IMR-90 (cell line): ENCODE data around the gene CRYBA4. TPM values are rescaled to one million over a fixed set of nuclear protein-coding genes. Genes with fewer than 3 reads are reported as not detected.

Experiments
- ATAC-seq: fragments of 200-7000 bp; cut with Tn5 transposase; 2 replicates; pipeline ENCODE4 v1.9.1; 2020; ENCODE audit warnings: low read depth, mild to moderate bottlenecking, moderate library complexity
- BruUV-seq: library from RNA; stranded (reverse); fragments of 400-500 nt; replicated peaks from 2 replicates; lab custom pipeline; 2021; lab: Mats Ljungman, UMichigan
- CTCF ChIA-PET: fragments of 300-600 bp; formaldehyde crosslinking; extraction: SDS; loops from one replicate; lab custom pipeline; 2021; ENCODE audit warnings: antibody characterized with exemption; lab: Yijun Ruan, JAX
- POLR2A ChIA-PET: fragments of 300-600 bp; sonication (Branson Sonifier 250); formaldehyde crosslinking; loops from one replicate; lab custom pipeline; 2022; ENCODE audit warnings: antibody characterized with exemption; ENCODE audit not compliant: unreplicated experiment; lab: Charles Lee
- DNase-seq: peaks from one replicate; pipeline ENCODE4 v3.0.0; 2013
- H2AFZ ChIP-seq: replicated peaks from 2 replicates; pipeline ENCODE3; 2013; ENCODE audit warnings: low read length, mild to moderate bottlenecking; ENCODE audit not compliant: poor library complexity
- H2AK5ac ChIP-seq: 2 replicates; pipeline ENCODE4 v1.6.1; 2013; ENCODE audit warnings: low read depth, low read length, inconsistent platforms
- H2AK9ac ChIP-seq: replicated peaks from 2 replicates; pipeline ENCODE3; 2013; ENCODE audit warnings: mild to moderate bottlenecking, low read depth, low read length, moderate library complexity; ENCODE audit not compliant: poor library complexity
- H2BK120ac ChIP-seq: 2 replicates; pipeline ENCODE4 v1.6.1; 2013; ENCODE audit warnings: low read depth, low read length, inconsistent platforms
- H2BK15ac ChIP-seq: 3 replicates; pipeline ENCODE4 v1.6.1; 2013; ENCODE audit warnings: low read depth, low read length, inconsistent platforms
- H2BK20ac ChIP-seq: 2 replicates; pipeline ENCODE4 v1.6.1; 2013; ENCODE audit warnings: low read depth, mild to moderate bottlenecking, inconsistent platforms, low read length, moderate library complexity
- H2BK5ac ChIP-seq: 2 replicates; pipeline ENCODE4 v1.6.1; 2013; ENCODE audit warnings: mild to moderate bottlenecking, low read depth, low read length, inconsistent platforms; ENCODE audit not compliant: poor library complexity, severe bottlenecking
- H3K14ac ChIP-seq: replicated peaks from 2 replicates; pipeline ENCODE4 v1.6.1; 2013; ENCODE audit warnings: low read depth, low read length, inconsistent platforms
- H3K18ac ChIP-seq: 2 replicates; pipeline ENCODE4 v1.6.1; 2013; ENCODE audit warnings: low read depth, low read length, control low read depth
- H3K23ac ChIP-seq: 2 replicates; pipeline ENCODE4 v1.6.1; 2013; ENCODE audit warnings: low read depth, low read length, inconsistent platforms
- H3K27ac ChIP-seq: 2 replicates; pipeline ENCODE4 v1.5.1; 2013; ENCODE audit warnings: mild to moderate bottlenecking, control low read depth, low read length; ENCODE audit not compliant: insufficient read depth
- H3K27me3 ChIP-seq: 2 replicates; pipeline ENCODE4 v1.6.1; 2013; ENCODE audit warnings: low read length; ENCODE audit not compliant: control insufficient read depth, insufficient read depth
- H3K36me3 ChIP-seq: 2 replicates; pipeline ENCODE4 v1.6.1; 2013; ENCODE audit warnings: low read length, mixed read lengths; ENCODE audit not compliant: control insufficient read depth, insufficient read depth
- H3K4ac ChIP-seq: 2 replicates; pipeline ENCODE4 v1.6.1; 2013; ENCODE audit warnings: low read depth, low read length, inconsistent platforms
- H3K4me1 ChIP-seq: 2 replicates; pipeline ENCODE4 v1.6.1; 2013; ENCODE audit warnings: low read length, mixed read lengths; ENCODE audit not compliant: control insufficient read depth, insufficient read depth
- H3K4me2 ChIP-seq: 2 replicates; pipeline ENCODE4 v1.6.1; 2013; ENCODE audit warnings: low read depth, mild to moderate bottlenecking, control low read depth, low read length, moderate library complexity
- H3K4me3 ChIP-seq: 2 replicates; pipeline ENCODE4 v1.5.1; 2013; ENCODE audit warnings: low read depth, mild to moderate bottlenecking, control low read depth, low read length, moderate library complexity; ENCODE audit not compliant: insufficient read depth
- H3K56ac ChIP-seq: 2 replicates; pipeline ENCODE4 v1.6.1; 2013; ENCODE audit warnings: low read length, inconsistent platforms; ENCODE audit not compliant: insufficient read depth; ENCODE audit errors: extremely low read depth
- H3K79me1 ChIP-seq, 2 experiments: 2 replicates each; pipeline ENCODE4 v1.6.1; 2013; ENCODE audit warnings: low read length in 2 of 2, inconsistent platforms in 1 of 2, low read depth in 1 of 2
- H3K9ac ChIP-seq: 2 replicates; pipeline ENCODE4 v1.6.1; 2013; ENCODE audit warnings: low read depth, low read length, control low read depth
- H3K9me1 ChIP-seq: 2 replicates; pipeline ENCODE4 v1.6.1; 2013; ENCODE audit warnings: low read length, inconsistent platforms; ENCODE audit not compliant: insufficient read depth
- H3K9me3 ChIP-seq: 2 replicates; pipeline ENCODE4 v1.6.1; 2013; ENCODE audit warnings: low read length; ENCODE audit not compliant: control insufficient read depth, insufficient read depth
- H4K20me1 ChIP-seq: 2 replicates; pipeline ENCODE4 v1.6.1; 2013; ENCODE audit warnings: low read length, inconsistent platforms; ENCODE audit not compliant: insufficient read depth
- H4K5ac ChIP-seq: 2 replicates; pipeline ENCODE4 v1.6.1; 2013; ENCODE audit warnings: mild to moderate bottlenecking, low read depth, low read length, control low read depth
- H4K8ac ChIP-seq, 2 experiments: 2 replicates each; pipeline ENCODE4 v1.6.1; 2013; ENCODE audit warnings: low read depth in 2 of 2, low read length in 2 of 2, control low read depth in 1 of 2, inconsistent platforms in 1 of 2
- H4K91ac ChIP-seq: 2 replicates; pipeline ENCODE4 v1.6.1; 2013; ENCODE audit warnings: low read depth, low read length, inconsistent platforms; ENCODE audit not compliant: insufficient read depth
- CHD1 ChIP-seq: IDR thresholded peaks from 2 replicates; pipeline ENCODE4 v1.6.1; 2012; ENCODE audit warnings: low read depth, low read length, improper control_type of control experiment
- CTCF ChIP-seq: conservative IDR thresholded peaks from 2 replicates; pipeline ENCODE4 v1.5.1; 2012; ENCODE audit warnings: mild to moderate bottlenecking, low read depth, low read length, improper control_type of control experiment
- FOS ChIP-seq: fragments of 150-350 bp; IDR thresholded peaks from 2 replicates; pipeline ENCODE4 v1.6.1; 2016; ENCODE audit warnings: low read depth, low read length
- MAZ ChIP-seq: IDR thresholded peaks from 2 replicates; pipeline ENCODE4 v1.6.1; 2012; ENCODE audit warnings: low read depth, mild to moderate bottlenecking, low read length, improper control_type of control experiment, moderate library complexity, borderline replicate concordance
- MXI1 ChIP-seq: IDR thresholded peaks from 2 replicates; pipeline ENCODE4 v1.6.1; 2012; ENCODE audit warnings: low read depth, mild to moderate bottlenecking, low read length, moderate library complexity, borderline replicate concordance
- NFE2L2 ChIP-seq: fragments of 150-350 bp; IDR thresholded peaks from 2 replicates; pipeline ENCODE4 v1.6.1; 2016; ENCODE audit warnings: low read depth, mild to moderate bottlenecking, low read length
- POLR2A ChIP-seq: IDR thresholded peaks from 2 replicates; pipeline ENCODE4 v1.6.1; 2012; ENCODE audit warnings: mild to moderate bottlenecking, low read depth, low read length
- RAD21 ChIP-seq: IDR thresholded peaks from 2 replicates; pipeline ENCODE4 v1.6.1; 2012; ENCODE audit warnings: low read length, improper control_type of control experiment
- RCOR1 ChIP-seq: IDR thresholded peaks from 2 replicates; pipeline ENCODE4 v1.6.1; 2012; ENCODE audit warnings: mild to moderate bottlenecking, low read length, improper control_type of control experiment; ENCODE audit not compliant: insufficient replicate concordance
- RFX5 ChIP-seq: IDR thresholded peaks from 2 replicates; pipeline ENCODE4 v1.8.0; 2012; ENCODE audit warnings: low read depth, mild to moderate bottlenecking, low read length, moderate library complexity
- SMC3 ChIP-seq: fragments of 150-350 bp; IDR thresholded peaks from 2 replicates; pipeline ENCODE4 v1.6.1; 2016; ENCODE audit warnings: low read depth, mild to moderate bottlenecking, antibody characterized with exemption, low read length, moderate library complexity
- WGBS, 2 experiments: methylation state at CpG; one replicate each; pipeline versions ENCODE4 v1.1.5 to v1.1.7; 2013; ENCODE audit warnings: missing lambda C conversion rate in 2 of 2; ENCODE audit not compliant: insufficient read length in 1 of 2; ENCODE audit errors: extremely low coverage in 2 of 2; 5-methylcytosine and 5-hydroxymethylcytosine counted together
- dilution Hi-C: fragments of 300-500 bp; cut with HindIII; formaldehyde crosslinking; loops from one replicate; pipeline ENCODE4 v1.14.3; 2018; ENCODE audit warnings: low sequenced_read_pairs; ENCODE audit not compliant: unreplicated experiment
- in situ Hi-C: fragments of 300-500 bp; cut with MboI; formaldehyde crosslinking; loops from 3 replicates; pipeline ENCODE4 v1.14.3; 2019; ENCODE audit warnings: low sequenced_read_pairs, inconsistent platforms, mixed read lengths
- intact Hi-C: fragments of 100-400 bp; cut with micrococcal nuclease; formaldehyde crosslinking; loops from 2 replicates; pipeline ENCODE4 v1.10.0; 2022
- polyA plus RNA-seq, 3 experiments: library from polyadenylated mRNA; depleted of rRNA; stranded (reverse); fragments of >200 nt; gene quantifications; 2 replicates each; pipeline ENCODE4 v1.2.3, GENCODE V29; 2012; ENCODE audit warnings: low replicate concordance in 1 of 3
- total RNA-seq: library from RNA; depleted of rRNA; stranded (reverse); fragments of >200 nt; gene quantifications from 2 replicates; pipeline ENCODE4 v1.2.3, GENCODE V29; 2012

Gene CRYBA4
- total and polyA plus RNA-seq, 2 of the 4 experiments (the other 2 are of a cell fraction), result not detected

GRCh38 chr22:26674211-26675190 is 52.7 kb downstream of the CRYBA4 start:
- Histone ChIP-seq H3K79me1 (peaks cover 24 to 49% of the 10 kb centered on the region in 2 experiments), H3K9me1 (peaks cover 23% of the 10 kb centered on the region), H3K23ac (peak overlapping the region; percentile 60; the same call in 1 of the 2 replicates), H2BK15ac (no peak overlapping the region), H2AK5ac (peak overlapping the region; percentile 28; the same call in 1 of the 2 replicates), H3K4me1 (peaks cover 10% of the 10 kb centered on the region), H3K9ac (no peak overlapping the region), H3K36me3 (no peaks in the 10 kb centered on the region), H3K27me3 (no peaks in the 10 kb centered on the region), H3K4ac (peak overlapping the region; percentile 23; the same call in 1 of the 2 replicates), H2AFZ (no peak overlapping the region), H4K20me1 (0 out of 2 replicates have a peak, but pooled peaks cover 3% of the 10 kb centered on the region), H3K14ac (peak overlapping the region; percentile 3), H3K18ac (no peak overlapping the region), H2BK5ac (no peak overlapping the region), H3K27ac (no peak overlapping the region), H3K9me3 (no peaks in the 10 kb centered on the region), H2BK120ac (no peak overlapping the region), H2AK9ac (peak overlapping the region; percentile 52), H4K5ac (no peak overlapping the region), H2BK20ac (no peak overlapping the region; the same call in 1 of the 2 replicates), H3K56ac (no peak overlapping the region), H4K8ac (peak overlapping the region in 1 of 2 experiments; percentile 98; a peak in 1 of 4 replicates), H4K91ac (no peak overlapping the region), H3K4me2 (peak overlapping the region; percentile 25; the same call in 1 of the 2 replicates), H3K4me3 (no peak overlapping the region)
- BruUV-seq, result no TSS peak
- TF ChIP-seq RCOR1 (no peak), SMC3 (no peak), RFX5 (no peak), NFE2L2 (no peak), MXI1 (no peak), MAZ (no peak), POLR2A (no peak), CTCF (no peak), FOS (no peak), CHD1 (no peak), RAD21 (no peak)
- POLR2A ChIA-PET, result interaction anchor here (0.6 kb wide), 1 partner anchor 7 kb away, joined by 5 read pairs; no protein-coding TSS in a partner anchor
- in situ Hi-C loops, result no loop called here
- intact Hi-C loops, result loop anchor here (5.0 to 10.0 kb wide), 4 partner anchors 220 to 733 kb away; no protein-coding TSS in a partner anchor
- 74% methylated on average over 2 of the region's 9 CpGs; no CpG with 5 or more reads in 1 of the 2 experiments for WGBS, 2 experiments
- dilution Hi-C loops, result no loop called here
- CTCF ChIA-PET, result interaction anchor here (0.6 to 1.5 kb wide), 2 partner anchors 9 to 1138 kb away, joined by 3 to 6 read pairs; no protein-coding TSS in a partner anchor
- ATAC-seq (no peak), DNase-seq (no peak)
